Measurements from ENCODE around the gene FILIP1L.

Gene FILIP1L

DNA sequence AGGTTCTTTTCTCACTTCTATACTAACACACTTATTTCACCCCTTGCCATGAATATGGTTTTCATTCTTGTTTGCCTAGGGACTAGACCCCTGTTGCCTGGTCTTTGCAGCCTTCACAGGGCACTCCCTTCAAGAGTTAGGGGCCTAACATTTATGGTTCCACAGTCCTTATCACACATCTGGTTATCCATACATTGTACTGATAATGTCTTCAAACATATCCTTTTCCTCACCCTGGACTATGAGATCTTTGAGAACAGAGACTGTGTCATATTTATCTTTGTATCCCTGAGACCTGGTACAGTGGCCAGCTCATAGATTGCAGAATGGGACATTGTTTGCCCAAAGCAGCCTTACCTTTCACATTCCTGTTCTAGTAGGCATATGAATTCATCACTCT, 190.4 kb downstream of the FILIP1L start:
- no peak for DNase-seq (ENCODE audit: low read depth)

GRCh38 chr3:99921986-99922385, 192.3 kb downstream of the FILIP1L start:
- no peak for DNase-seq (ENCODE audit: low read depth)

DNA sequence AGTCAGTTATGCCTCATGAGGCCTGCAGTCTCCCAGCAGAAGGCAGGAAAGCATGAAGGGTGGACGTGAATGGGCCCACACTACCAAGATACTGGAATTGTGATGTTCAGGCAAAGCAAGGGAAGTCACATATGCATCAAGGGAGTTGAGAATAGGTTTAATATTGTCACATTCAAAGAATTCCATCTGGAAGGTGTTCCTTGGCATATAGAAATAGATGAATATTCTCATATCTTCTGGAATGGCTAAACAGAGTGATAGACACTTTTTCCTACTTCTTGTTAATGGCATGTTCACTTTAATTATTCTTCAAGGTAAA, 193.0 kb downstream of the FILIP1L start:
- no peak for DNase-seq (ENCODE audit: low read depth)

- no peak for DNase-seq (ENCODE audit: low read depth)
These were observed 193.6 kb downstream of the FILIP1L start for GRCh38 chr3:99920481-99921376.

DNA sequence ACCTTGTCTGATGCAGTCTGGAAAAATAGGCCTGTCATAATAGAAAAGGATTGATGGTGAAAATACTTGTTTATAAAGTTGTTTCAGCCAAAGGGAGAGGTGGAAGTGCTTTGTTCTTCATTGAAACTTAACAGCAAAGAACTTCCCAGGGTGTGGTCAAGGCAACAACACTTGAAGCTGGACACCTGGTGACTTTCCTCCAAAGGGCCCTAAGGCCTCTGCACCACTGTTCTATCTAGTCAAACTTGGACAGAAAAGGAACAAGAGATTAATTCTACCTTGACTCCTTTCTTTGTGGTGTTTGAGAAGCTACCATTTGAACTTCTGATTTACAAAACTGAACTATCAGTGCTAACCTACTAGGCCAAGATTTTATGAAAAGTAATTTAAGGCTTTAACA, 194.6 kb downstream of the FILIP1L start:
- DNase-seq (ENCODE audit: low read depth) = no peak

GRCh38 chr3:99918715-99919114, 195.6 kb downstream of the FILIP1L start:
- no peak for DNase-seq (ENCODE audit: low read depth)

DNA sequence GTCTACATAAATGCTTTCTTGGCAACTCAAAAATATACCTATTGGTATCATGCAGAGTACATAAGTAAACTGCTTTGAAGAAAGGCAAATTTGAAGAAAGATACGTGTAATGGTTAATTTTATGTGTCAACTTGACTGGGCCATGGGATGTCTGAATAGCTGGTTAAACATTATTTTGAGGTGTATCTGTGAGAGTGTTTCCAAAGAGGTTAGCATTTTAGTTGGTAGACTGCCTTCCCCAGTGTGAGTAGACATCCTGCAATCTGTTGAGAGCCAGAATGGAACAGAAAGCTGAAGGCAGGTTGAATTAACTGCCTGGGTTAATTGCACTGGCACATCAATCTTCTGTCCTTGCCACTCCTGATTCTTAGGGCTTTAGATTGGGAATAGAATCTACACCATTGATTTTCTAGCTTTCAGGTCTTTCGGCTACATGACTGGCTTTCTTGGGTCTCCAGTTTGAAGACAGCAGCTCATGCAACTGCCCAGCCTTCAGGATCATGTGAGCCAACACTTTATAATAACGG, 198.3 kb downstream of the FILIP1L start:
- no peak for DNase-seq (ENCODE audit: low read depth)

GRCh38 chr3:99911433-99911832, 202.9 kb downstream of the FILIP1L start:
- DNase-seq (ENCODE audit: low read depth) = no peak

GRCh38 chr3:99910752-99911290, 203.5 kb downstream of the FILIP1L start:
- no peak for DNase-seq (ENCODE audit: low read depth)

- DNase-seq (ENCODE audit: low read depth) = no peak
These were observed 204.4 kb downstream of the FILIP1L start for GRCh38 chr3:99909714-99910495.

DNA sequence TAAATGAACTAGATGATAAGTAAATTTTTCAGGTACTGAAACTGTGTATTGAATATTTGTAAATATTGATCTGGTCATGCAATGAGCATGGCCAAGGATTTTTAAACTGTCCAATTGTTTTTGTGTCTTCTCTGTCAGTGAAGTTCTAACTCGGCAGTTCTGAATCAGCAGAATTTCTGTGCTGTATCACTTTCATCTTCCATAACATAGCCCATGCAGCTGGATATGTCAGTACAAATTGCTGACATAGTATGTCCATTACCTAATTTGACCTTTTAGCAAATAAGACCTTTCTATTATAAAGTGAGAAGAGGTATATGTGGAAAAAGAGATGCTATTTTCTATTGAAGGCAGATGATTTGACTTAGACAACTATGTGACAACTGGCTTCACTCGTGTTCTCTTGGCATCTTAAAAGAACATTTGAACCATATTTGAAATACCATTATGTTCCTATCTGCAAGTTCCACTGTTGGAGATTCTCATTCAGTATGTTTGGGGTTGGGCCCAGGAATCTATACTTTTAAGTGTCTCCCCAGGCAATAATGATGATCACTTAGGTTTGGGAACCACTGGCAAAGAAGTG, 206.2 kb downstream of the FILIP1L start:
- DNase-seq (ENCODE audit: low read depth) = no peak

GRCh38 chr3:99903869-99904268, 210.4 kb downstream of the FILIP1L start:
- DNase-seq (ENCODE audit: low read depth) = no peak

GRCh38 chr3:99902091-99902490, 212.2 kb downstream of the FILIP1L start:
- DNase-seq (ENCODE audit: low read depth) = no peak

DNA sequence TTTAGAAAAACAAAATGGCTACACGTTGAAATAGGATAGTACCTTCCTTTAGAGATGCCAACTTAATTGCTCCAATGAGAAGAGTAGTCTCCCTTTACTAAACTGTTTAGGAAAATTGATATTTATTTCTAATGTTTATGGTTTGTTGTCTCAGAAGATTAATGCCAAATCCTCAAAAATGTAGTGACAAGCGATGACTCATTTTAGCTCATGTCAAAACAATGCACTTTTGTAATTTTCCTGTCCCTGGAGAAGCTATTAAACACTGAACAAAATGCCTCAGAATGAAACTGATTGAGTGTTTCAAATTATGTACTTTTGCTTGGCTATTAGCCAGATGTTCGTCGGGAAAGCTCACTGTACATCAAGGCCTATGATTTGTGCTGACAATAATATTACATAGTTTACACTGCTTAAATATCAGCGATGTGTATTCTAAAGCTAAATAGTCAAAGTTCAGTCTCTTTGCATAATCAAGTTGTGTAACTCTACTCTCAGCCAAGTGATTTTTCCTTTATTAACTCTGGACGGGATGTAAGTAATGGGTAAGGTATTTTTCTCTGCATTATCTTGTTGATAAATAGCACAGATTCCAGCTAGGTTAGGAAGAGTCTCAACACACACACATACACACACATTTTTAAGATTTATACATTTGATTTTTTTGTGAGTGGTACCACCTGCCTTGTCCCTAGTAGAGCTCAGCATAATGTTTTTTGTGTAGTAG, 212.9 kb downstream of the FILIP1L start:
- DNase-seq (ENCODE audit: low read depth) = no peak

- DNase-seq (ENCODE audit: low read depth) = no peak
These were observed 214.1 kb downstream of the FILIP1L start for GRCh38 chr3:99900248-99900647.

- no peak for DNase-seq (ENCODE audit: low read depth)
These were observed 214.7 kb downstream of the FILIP1L start for GRCh38 chr3:99899603-99900002.

- no peak for DNase-seq (ENCODE audit: low read depth)
These were observed 217.8 kb downstream of the FILIP1L start for GRCh38 chr3:99896482-99896881.

- DNase-seq (ENCODE audit: low read depth) = no peak
These were observed 218.4 kb downstream of the FILIP1L start for GRCh38 chr3:99895703-99896441.

DNA sequence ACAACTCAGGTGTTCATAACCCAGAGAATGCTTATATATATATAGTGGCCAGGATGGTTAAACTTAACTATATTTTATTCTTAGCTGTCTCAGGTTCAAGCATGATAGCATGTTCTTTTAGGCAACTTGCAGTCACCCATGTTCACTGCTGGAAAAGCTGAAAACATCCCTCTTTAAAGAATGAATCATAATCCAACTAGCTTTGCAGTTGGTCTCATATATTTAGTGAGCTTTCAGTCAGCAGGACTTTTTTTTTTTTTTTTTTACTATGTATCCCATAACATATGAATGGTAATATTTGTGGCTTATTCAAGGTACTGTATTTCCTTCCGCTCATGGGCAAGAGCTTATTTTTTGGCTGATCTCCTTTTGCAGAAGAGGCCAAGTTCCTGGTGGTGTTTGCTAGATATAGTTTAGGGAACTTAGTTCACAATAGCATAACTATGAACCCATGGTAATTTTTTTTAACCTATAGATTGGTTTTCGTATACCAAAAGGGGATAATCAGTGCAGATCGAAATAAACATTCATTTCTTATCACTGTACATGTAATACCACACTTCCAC, 219.1 kb downstream of the FILIP1L start:
- no peak for DNase-seq (ENCODE audit: low read depth)

DNA sequence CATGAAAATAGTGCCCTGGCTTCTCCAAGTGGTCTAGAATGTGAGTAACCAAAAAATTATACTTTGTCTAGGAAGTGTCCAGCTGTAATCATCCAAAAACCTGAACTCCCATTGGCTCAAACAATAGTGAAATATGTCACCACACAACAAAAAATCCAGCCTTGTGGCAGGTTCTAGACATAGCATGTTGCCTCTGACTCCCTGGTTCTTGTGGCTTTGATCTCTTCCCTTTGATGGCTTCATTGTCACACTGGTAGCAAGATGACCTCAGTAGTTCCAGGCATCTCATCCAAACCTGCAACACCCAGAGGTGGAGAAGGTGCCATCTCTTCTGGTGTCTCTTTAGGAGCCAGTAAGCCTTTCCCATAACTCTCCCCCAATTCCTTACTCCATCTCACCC, 222.0 kb downstream of the FILIP1L start:
- DNase-seq (ENCODE audit: low read depth) = no peak
